KMS-11 (cell line): ENCODE data around the gene IQGAP2.

Experiments
- H2AFZ ChIP-seq: fragments of 200-600 bp; sonication (generic); 2 replicates; pipeline ENCODE4 v1.6.1; 2016; ENCODE audit warnings: antibody characterized with exemption, mixed run types, low read depth
- H3K27ac ChIP-seq: fragments of 200-600 bp; sonication (generic); 2 replicates; pipeline ENCODE4 v1.6.1; 2016; ENCODE audit warnings: mild to moderate bottlenecking, mixed run types
- H3K27me3 ChIP-seq: fragments of 200-600 bp; sonication (generic); 2 replicates; pipeline ENCODE4 v1.6.1; 2017; ENCODE audit warnings: mild to moderate bottlenecking, low read depth, mixed run types, moderate library complexity; ENCODE audit not compliant: insufficient read depth
- H3K36me3 ChIP-seq: fragments of 200-600 bp; sonication (generic); 2 replicates; pipeline ENCODE4 v1.6.1; 2017; ENCODE audit warnings: mild to moderate bottlenecking, mixed run types; ENCODE audit not compliant: insufficient read depth
- H3K4me1 ChIP-seq: fragments of 200-600 bp; sonication (generic); 2 replicates; pipeline ENCODE4 v1.6.1; 2016; ENCODE audit warnings: mild to moderate bottlenecking, low read depth, mixed run types; ENCODE audit not compliant: poor library complexity, severe bottlenecking
- H3K4me2 ChIP-seq: fragments of 200-600 bp; sonication (generic); 2 replicates; pipeline ENCODE4 v1.7.0; 2016; ENCODE audit warnings: mild to moderate bottlenecking, mixed run types
- H3K4me3 ChIP-seq: fragments of 200-600 bp; sonication (generic); IDR thresholded peaks from 2 replicates; pipeline ENCODE4 v1.6.1; 2017; ENCODE audit warnings: low read depth, low read length, mixed read lengths; ENCODE audit not compliant: insufficient read depth
- H3K79me2 ChIP-seq: fragments of 200-600 bp; sonication (generic); 2 replicates; pipeline ENCODE4 v1.6.1; 2016; ENCODE audit warnings: low read depth, mixed run types; ENCODE audit not compliant: insufficient read depth
- H3K9ac ChIP-seq: fragments of 200-600 bp; sonication (generic); 2 replicates; pipeline ENCODE4 v1.6.1; 2016; ENCODE audit warnings: mild to moderate bottlenecking, mixed run types
- H4K20me1 ChIP-seq: fragments of 200-600 bp; sonication (generic); 2 replicates; pipeline ENCODE4 v1.6.1; 2016; ENCODE audit warnings: mild to moderate bottlenecking, mixed run types; ENCODE audit not compliant: insufficient read depth
- CTCF ChIP-seq: fragments of 200-600 bp; sonication (generic); conservative IDR thresholded peaks from 2 replicates; pipeline ENCODE4 v1.6.1; 2017; ENCODE audit warnings: low read depth, mild to moderate bottlenecking, antibody characterized with exemption, low read length, moderate library complexity, mixed read lengths

Gene IQGAP2

GRCh38 chr5:76391014-76391413 is 12.1 kb upstream of the IQGAP2 start:
- Histone ChIP-seq H3K9ac (no peak overlapping the region), H3K36me3 (no peaks in the 10 kb centered on the region)

GRCh38 chr5:76393035-76393680 is 9.9 kb upstream of the IQGAP2 start:
- no peak overlapping the region for H3K4me3 ChIP-seq
- no peak overlapping the region for H3K9ac ChIP-seq
- H2AFZ ChIP-seq: no peak overlapping the region
- no peaks in the 10 kb centered on the region for H3K4me1 ChIP-seq
- no peaks in the 10 kb centered on the region for H4K20me1 ChIP-seq
- no peaks in the 10 kb centered on the region for H3K27me3 ChIP-seq
- H3K4me2 ChIP-seq: no peak overlapping the region
- H3K79me2 ChIP-seq: no peaks in the 10 kb centered on the region
- H3K27ac ChIP-seq: no peak overlapping the region
- no peaks in the 10 kb centered on the region for H3K36me3 ChIP-seq
- no peak for TF ChIP-seq CTCF

More at GRCh38 chr5:76391014-76391413, 12.1 kb upstream of the IQGAP2 start:
- TF ChIP-seq CTCF: no peak
- H3K4me1 ChIP-seq: no peaks in the 10 kb centered on the region
- no peak overlapping the region for H3K4me2 ChIP-seq
- H3K27ac ChIP-seq: no peak overlapping the region
- H4K20me1 ChIP-seq: no peaks in the 10 kb centered on the region
- H3K27me3 ChIP-seq: no peaks in the 10 kb centered on the region
- H3K79me2 ChIP-seq: no peaks in the 10 kb centered on the region
- H2AFZ ChIP-seq: no peak overlapping the region
- no peak overlapping the region for H3K4me3 ChIP-seq

- Histone ChIP-seq H3K36me3 (no peaks in the 10 kb centered on the region), H3K9ac (no peak overlapping the region), H3K27me3 (no peaks in the 10 kb centered on the region), H3K27ac (no peak overlapping the region), H2AFZ (no peak overlapping the region), H3K4me3 (no peak overlapping the region), H3K4me1 (peaks cover 21% of the 10 kb centered on the region), H3K79me2 (no peaks in the 10 kb centered on the region), H4K20me1 (no peaks in the 10 kb centered on the region), H3K4me2 (no peak overlapping the region)
- TF ChIP-seq CTCF: no peak
Observed at GRCh38 chr5:76397200-76397599, 5.9 kb upstream of the IQGAP2 start.

- Histone ChIP-seq H3K27ac (no peak overlapping the region), H3K9ac (no peak overlapping the region), H3K79me2 (peaks cover 9% of the 10 kb centered on the region; the same call in 1 of the 2 replicates), H3K36me3 (no peaks in the 10 kb centered on the region), H3K4me2 (no peak overlapping the region), H4K20me1 (no peaks in the 10 kb centered on the region), H2AFZ (no peak overlapping the region), H3K4me3 (no peak overlapping the region), H3K4me1 (peaks cover 21% of the 10 kb centered on the region), H3K27me3 (no peaks in the 10 kb centered on the region)
- TF ChIP-seq CTCF: no peak
Observed at GRCh38 chr5:76399268-76399667, 3.8 kb upstream of the IQGAP2 start.
